Osteocyte (in vitro differentiated cells): ENCODE data around the gene LMNA. TPM values are rescaled to one million over a fixed set of nuclear protein-coding genes. Genes with fewer than 3 reads are reported as not detected.

Experiments used
- DNase-seq: peaks from one replicate; pipeline ENCODE4 v3.0.0; 2021; ENCODE audit warnings: mixed read lengths; ENCODE audit not compliant: unreplicated experiment; ENCODE audit errors: extremely low spot score
- H3K27ac Mint-ChIP-seq: one replicate; pipeline ENCODE4 v1.8.0; 2021; ENCODE audit warnings: mild to moderate bottlenecking, mixed read lengths; ENCODE audit not compliant: unreplicated experiment
- H3K27me3 Mint-ChIP-seq: one replicate; pipeline ENCODE4 v1.8.0; 2021; ENCODE audit warnings: mixed read lengths; ENCODE audit not compliant: unreplicated experiment
- H3K36me3 Mint-ChIP-seq: one replicate; pipeline ENCODE4 v1.8.0; 2021; ENCODE audit warnings: mixed read lengths; ENCODE audit not compliant: unreplicated experiment
- H3K4me1 Mint-ChIP-seq: one replicate; pipeline ENCODE4 v1.8.0; 2021; ENCODE audit warnings: mixed read lengths; ENCODE audit not compliant: unreplicated experiment
- H3K4me3 Mint-ChIP-seq: one replicate; pipeline ENCODE4 v1.8.0; 2021; ENCODE audit warnings: mild to moderate bottlenecking, moderate library complexity, mixed read lengths; ENCODE audit not compliant: unreplicated experiment
- H3K9me3 Mint-ChIP-seq: one replicate; pipeline ENCODE4 v1.8.0; 2021; ENCODE audit warnings: mixed read lengths; ENCODE audit not compliant: unreplicated experiment
- total RNA-seq: library from RNA; stranded (reverse); gene quantifications from 2 replicates; pipeline ENCODE4 v1.2.1, GENCODE V29; 2021
- TF ChIP-seq, protein P1 (sequence below): fragments of 200-600 bp; sonication (generic); IDR thresholded peaks from 2 replicates; pipeline ENCODE4 v1.5.0; 2021; ENCODE audit warnings: antibody characterized with exemption, mild to moderate bottlenecking, moderate library complexity

The LMNA gene
- total RNA-seq, 1 donor from 2014 or later = 792 TPM

DNA sequence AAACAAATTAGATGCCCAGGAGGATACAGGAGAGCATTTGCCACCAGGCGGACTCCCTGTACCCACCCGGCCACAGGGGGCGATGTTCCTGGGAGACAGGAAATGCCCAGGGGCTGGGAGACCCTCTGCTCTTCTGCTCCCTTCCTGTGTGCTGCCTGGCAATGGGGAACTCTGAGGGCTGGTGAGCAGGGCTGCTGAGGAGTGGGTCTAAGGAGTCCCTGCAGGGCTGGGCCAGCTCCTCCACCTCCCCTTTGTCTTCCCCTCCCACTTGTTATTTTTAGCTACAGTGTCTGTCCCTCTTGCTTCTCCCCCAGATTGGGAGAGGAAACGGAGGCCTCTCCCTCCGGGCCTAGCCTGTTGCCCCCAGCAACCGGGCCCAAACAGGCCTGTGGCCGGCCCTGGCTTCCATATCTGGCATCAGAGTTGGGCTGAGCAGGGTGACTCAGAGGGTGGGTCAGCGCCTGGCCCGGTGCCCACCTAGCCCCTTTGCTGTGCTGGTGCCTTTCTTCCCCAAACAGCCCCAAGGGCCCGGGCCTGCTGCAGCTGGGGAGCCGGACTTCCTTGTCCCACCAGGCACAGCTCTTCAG is 11.6 kb downstream of the LMNA start:
- Mint-ChIP-seq H3K9me3 (no peaks in the 10 kb centered on the region), H3K27me3 (no peaks in the 10 kb centered on the region), H3K27ac (peak overlapping the region; percentile 98), H3K4me3 (peak overlapping the region; percentile 55), H3K36me3 (peaks cover 11% of the 10 kb centered on the region), H3K4me1 (peaks cover 91% of the 10 kb centered on the region)
- DNase-seq = peak; percentile 98
- TF ChIP-seq, protein P1, sequence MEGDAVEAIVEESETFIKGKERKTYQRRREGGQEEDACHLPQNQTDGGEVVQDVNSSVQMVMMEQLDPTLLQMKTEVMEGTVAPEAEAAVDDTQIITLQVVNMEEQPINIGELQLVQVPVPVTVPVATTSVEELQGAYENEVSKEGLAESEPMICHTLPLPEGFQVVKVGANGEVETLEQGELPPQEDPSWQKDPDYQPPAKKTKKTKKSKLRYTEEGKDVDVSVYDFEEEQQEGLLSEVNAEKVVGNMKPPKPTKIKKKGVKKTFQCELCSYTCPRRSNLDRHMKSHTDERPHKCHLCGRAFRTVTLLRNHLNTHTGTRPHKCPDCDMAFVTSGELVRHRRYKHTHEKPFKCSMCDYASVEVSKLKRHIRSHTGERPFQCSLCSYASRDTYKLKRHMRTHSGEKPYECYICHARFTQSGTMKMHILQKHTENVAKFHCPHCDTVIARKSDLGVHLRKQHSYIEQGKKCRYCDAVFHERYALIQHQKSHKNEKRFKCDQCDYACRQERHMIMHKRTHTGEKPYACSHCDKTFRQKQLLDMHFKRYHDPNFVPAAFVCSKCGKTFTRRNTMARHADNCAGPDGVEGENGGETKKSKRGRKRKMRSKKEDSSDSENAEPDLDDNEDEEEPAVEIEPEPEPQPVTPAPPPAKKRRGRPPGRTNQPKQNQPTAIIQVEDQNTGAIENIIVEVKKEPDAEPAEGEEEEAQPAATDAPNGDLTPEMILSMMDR = peak; percentile 71

DNA sequence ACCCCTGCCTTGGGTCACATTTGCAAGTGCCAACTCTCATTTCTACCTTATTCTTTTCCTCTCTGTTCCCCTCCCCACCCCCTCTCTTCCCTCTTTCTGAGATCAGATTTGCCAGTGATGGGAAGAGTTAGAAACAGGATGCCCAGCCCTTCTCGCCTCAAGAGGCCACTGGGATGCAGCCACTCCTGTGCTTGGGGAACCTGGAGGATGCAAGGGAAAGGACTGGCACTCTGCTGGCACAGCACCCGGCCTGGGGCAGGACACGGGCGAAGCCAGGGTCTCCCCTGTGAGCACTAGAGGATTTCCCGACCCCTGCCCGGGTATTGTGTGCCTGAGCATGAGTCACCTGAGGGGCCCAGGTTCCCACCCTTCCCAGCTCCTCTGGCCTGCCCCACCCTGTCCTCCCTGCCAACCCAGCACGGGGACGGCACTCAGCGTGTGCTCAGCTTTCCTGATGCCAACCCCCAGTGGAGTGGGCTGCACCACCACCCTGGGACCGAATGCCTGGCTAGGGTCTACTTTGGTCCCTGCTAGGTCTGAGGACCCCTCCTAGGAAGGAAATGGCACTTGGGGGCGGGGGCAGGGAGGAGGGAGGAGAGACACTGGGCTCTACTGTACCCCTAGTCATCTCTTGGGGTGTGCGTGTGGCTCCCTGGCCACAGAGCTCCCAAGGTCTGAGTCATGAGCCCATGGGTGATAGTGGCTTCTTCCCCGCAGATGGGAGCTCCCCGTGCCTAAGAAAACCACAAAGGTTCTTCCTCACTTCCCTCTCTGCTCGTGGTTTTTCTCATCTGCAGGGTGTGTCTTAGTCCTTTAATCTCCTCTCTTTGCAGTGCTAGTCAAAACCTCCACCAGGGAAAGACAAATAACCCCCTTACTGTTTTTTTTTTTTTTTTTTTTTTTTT is 12.4 kb downstream of the LMNA start:
- Mint-ChIP-seq H3K9me3 (no peaks in the 10 kb centered on the region), H3K27ac (peak overlapping the region; percentile 98), H3K36me3 (peaks cover 15% of the 10 kb centered on the region), H3K4me1 (peaks cover 83% of the 10 kb centered on the region), H3K27me3 (no peaks in the 10 kb centered on the region), H3K4me3 (peak overlapping the region; percentile 63)
- TF ChIP-seq, protein P1 = no peak
- DNase-seq = no peak

DNA sequence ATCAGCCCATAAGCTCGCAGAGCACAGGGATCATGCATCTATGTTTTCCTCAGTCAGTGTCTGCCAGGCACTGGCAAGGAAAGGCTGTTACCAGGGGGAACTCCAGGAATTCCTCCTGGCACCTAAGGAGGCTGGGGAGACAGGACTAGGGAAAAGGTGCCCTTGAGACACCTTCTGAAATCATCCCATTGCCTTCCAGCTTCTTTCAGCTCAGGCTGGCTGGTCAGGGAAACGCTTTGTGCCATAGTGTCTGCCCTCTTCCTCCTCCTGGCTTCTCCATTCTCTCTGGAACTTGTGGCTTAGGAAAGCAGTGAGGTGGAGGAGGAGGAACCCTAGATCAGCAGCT is 13.8 kb downstream of the LMNA start:
- Mint-ChIP-seq H3K27ac (peak overlapping the region; percentile 98), H3K27me3 (no peaks in the 10 kb centered on the region), H3K9me3 (no peaks in the 10 kb centered on the region), H3K4me3 (peak overlapping the region; percentile 50), H3K4me1 (peaks cover 70% of the 10 kb centered on the region), H3K36me3 (peaks cover 15% of the 10 kb centered on the region)
- TF ChIP-seq, protein P1 = no peak
- no peak for DNase-seq

DNA sequence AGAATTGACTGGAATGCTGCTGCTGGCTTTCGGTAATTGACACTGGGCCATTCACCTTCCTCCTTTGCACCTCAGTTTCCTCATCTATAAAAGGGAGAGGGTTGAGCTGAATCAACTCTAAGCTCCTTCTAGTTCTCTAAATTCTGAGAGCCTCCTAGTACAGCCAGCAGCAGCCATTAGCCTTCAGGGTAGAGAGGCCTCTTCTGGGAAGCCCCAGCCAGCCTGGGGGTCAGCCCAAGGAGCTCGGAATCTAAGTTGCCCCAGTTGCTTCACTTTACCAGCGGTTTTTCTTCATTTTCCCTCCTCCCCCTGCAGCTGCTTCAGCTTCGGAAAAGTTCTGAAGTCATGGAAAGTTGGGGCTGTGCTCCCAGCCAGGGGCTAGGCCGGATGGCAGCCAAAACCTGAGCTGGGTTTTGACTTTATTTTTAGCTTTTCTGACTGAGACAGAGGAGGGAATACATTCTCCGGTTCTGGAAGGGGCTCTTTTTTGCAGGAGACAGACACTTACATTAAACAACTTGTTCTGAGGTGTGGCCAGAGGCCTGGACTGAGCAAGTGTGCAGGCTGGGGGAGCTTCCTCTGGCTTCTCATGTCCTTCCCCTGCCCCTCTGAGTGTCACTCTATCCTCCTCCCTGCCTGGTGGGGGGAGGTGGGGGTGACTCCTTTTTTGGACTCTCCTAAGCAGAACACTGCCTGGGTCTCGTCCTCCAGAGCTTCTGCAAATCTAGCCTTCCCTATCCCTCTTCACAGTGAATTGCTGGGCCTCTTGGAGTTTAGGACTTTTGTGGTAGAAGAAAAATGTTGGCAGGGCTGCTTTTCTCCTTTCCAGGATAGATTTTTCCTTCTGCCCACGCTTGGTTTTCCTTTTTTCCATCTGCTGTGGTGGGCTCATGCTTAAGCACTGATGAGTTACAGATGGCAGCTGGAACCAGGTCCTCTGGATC is 14.4 kb downstream of the LMNA start:
- peak overlapping the region; percentile 50 for H3K4me3 Mint-ChIP-seq
- H3K27ac Mint-ChIP-seq = peak overlapping the region; percentile 98
- H3K36me3 Mint-ChIP-seq = peaks cover 19% of the 10 kb centered on the region
- peaks cover 64% of the 10 kb centered on the region for H3K4me1 Mint-ChIP-seq
- no peaks in the 10 kb centered on the region for H3K9me3 Mint-ChIP-seq
- no peaks in the 10 kb centered on the region for H3K27me3 Mint-ChIP-seq
- TF ChIP-seq, protein P1 = no peak
- DNase-seq = no peak
